HepG2 (cell line): ENCODE measurements around the gene PDZD7. TPM values are rescaled to one million over a fixed set of nuclear protein-coding genes. Genes with fewer than 3 reads are reported as not detected.

Experiments
- ATAC-seq: fragments of 200-7000 bp; cut with Tn5 transposase; 3 replicates; pipeline ENCODE4 v1.9.1; 2020; ENCODE audit warnings: mild to moderate bottlenecking, moderate library complexity
- BruUV-seq: library from RNA; stranded (reverse); fragments of 400-500 nt; replicated peaks from 2 replicates; lab custom pipeline; 2021; lab: Mats Ljungman, UMichigan
- CTCF ChIA-PET: fragments of 300-600 bp; formaldehyde crosslinking; extraction: SDS; loops from one replicate; lab custom pipeline; 2021; ENCODE audit warnings: low total read pairs, inconsistent platforms, low intra/inter-chr PET ratio; lab: Yijun Ruan, JAX
- POLR2A ChIA-PET: fragments of 350-600 bp; sonication (Branson Sonifier 250); formaldehyde crosslinking; loops from one replicate; lab custom pipeline; 2020; ENCODE audit warnings: antibody characterized with exemption, inconsistent platforms; lab: Yijun Ruan, JAX
- DNase-seq: peaks from one replicate; pipeline ENCODE4 v3.0.0-alpha.2; 2015; ENCODE audit warnings: low spot score
- FAIRE-seq: peaks from 3 replicates; lab custom pipeline; 2011; peaks lifted over from hg19 to GRCh38; lab: Jason Lieb, UNC
- H2AFZ ChIP-seq: one replicate; pipeline ENCODE4 v1.6.1; 2011; ENCODE audit warnings: low read length, inconsistent platforms
- H3K27ac ChIP-seq: fragments of 300-600 bp; 3 replicates; pipeline ENCODE4 v1.8.0; 2011; ENCODE audit warnings: mixed run types, mild to moderate bottlenecking, mixed read lengths, low read length, inconsistent platforms; ENCODE audit not compliant: insufficient read depth; ENCODE audit errors: extremely low read length
- H3K27me3 ChIP-seq, 2 experiments: fragments of 200-600 bp in 1 of 2; 2 replicates in 1 of 2; 3 replicates in 1 of 2; pipeline versions ENCODE4 v1.6.0 to v1.8.0; 2011; ENCODE audit warnings: low read length in 2 of 2, mild to moderate bottlenecking in 2 of 2, moderate library complexity in 2 of 2, inconsistent platforms in 1 of 2; ENCODE audit not compliant: insufficient read depth in 2 of 2, control insufficient read depth in 1 of 2
- H3K36me3 ChIP-seq, 2 experiments: fragments of 200-600 bp in 1 of 2; replicated peaks in 1 of 2; 2 replicates in 1 of 2; 3 replicates in 1 of 2; pipeline versions ENCODE4 v1.5.1 to v1.8.0; 2011; ENCODE audit warnings: low read length in 2 of 2, inconsistent platforms in 1 of 2; ENCODE audit not compliant: insufficient read depth in 2 of 2, control insufficient read depth in 1 of 2
- H3K4me1 ChIP-seq: 2 replicates; pipeline ENCODE4 v1.5.1; 2012; ENCODE audit warnings: low read length, inconsistent platforms; ENCODE audit not compliant: insufficient read depth
- H3K4me2 ChIP-seq: 2 replicates; pipeline ENCODE4 v1.6.0; 2011; ENCODE audit warnings: low read depth, low read length, inconsistent platforms
- H3K4me3 ChIP-seq, 3 experiments: fragments of 200-600 bp in 1 of 3; sonication (generic), shearing (Covaris generic) in 1 of 3; replicated peaks in 1 of 3; 2 replicates each; pipeline ENCODE4 v1.5.1; 2011 to 2016; ENCODE audit warnings: low read length in 3 of 3, inconsistent platforms in 2 of 3, low read depth in 2 of 3, mild to moderate bottlenecking in 2 of 3, control low read depth in 1 of 3, mixed read lengths in 1 of 3; ENCODE audit not compliant: insufficient read depth in 1 of 3
- H3K79me2 ChIP-seq: one replicate; pipeline ENCODE4 v1.6.1; 2011; ENCODE audit warnings: low read length, inconsistent platforms; ENCODE audit not compliant: insufficient read depth
- H3K9ac ChIP-seq: 2 replicates; pipeline ENCODE4 v1.6.0; 2011; ENCODE audit warnings: mild to moderate bottlenecking, low read depth, low read length, inconsistent platforms; ENCODE audit not compliant: insufficient read depth
- H3K9me3 ChIP-seq: 2 replicates; pipeline ENCODE4 v1.5.1; 2012; ENCODE audit warnings: mild to moderate bottlenecking, low read length
- H4K20me1 ChIP-seq: 2 replicates; pipeline ENCODE4 v1.6.0; 2011; ENCODE audit warnings: inconsistent platforms, mild to moderate bottlenecking, low read length, moderate library complexity; ENCODE audit not compliant: insufficient read depth
- ATF7 ChIP-seq, 2 experiments: fragments of 450-650 bp in 1 of 2; sonication (generic) in 1 of 2; formaldehyde crosslinking in 1 of 2; IDR thresholded peaks; 2 replicates each; pipeline versions ENCODE4 v1.4.0 to v1.6.1; 2016 to 2020; ENCODE audit warnings: antibody characterized with exemption in 1 of 2, mild to moderate bottlenecking in 1 of 2, missing genetic modification reagents in 1 of 2
- CCDC6 ChIP-seq: sonication (generic); formaldehyde crosslinking; IDR thresholded peaks from 2 replicates; pipeline ENCODE4 v1.8.1; 2022; ENCODE audit warnings: mild to moderate bottlenecking, missing genetic modification reagents, moderate library complexity
- HNF4A ChIP-seq: sonication (generic); formaldehyde crosslinking; IDR thresholded peaks from 2 replicates; pipeline ENCODE4 v1.4.0; 2020; ENCODE audit warnings: missing genetic modification reagents
- MAFF ChIP-seq: IDR thresholded peaks from 2 replicates; pipeline ENCODE4 v1.6.1; 2011; ENCODE audit warnings: low read depth, low read length, improper control_type of control experiment
- TCF7L2 ChIP-seq: IDR thresholded peaks from 2 replicates; pipeline ENCODE4 v1.6.1; 2011; ENCODE audit warnings: mild to moderate bottlenecking, low read depth, low read length, moderate library complexity
- TGIF2 ChIP-seq: IDR thresholded peaks from 2 replicates; pipeline ENCODE4 v1.6.1; 2016; ENCODE audit warnings: control low read depth, missing compliant biosample characterization
- ZFY ChIP-seq: sonication (generic); formaldehyde crosslinking; IDR thresholded peaks from 2 replicates; pipeline ENCODE4 v1.4.0; 2020; ENCODE audit warnings: missing genetic modification reagents
- ZNF143 ChIP-seq: sonication (generic); formaldehyde crosslinking; IDR thresholded peaks from 2 replicates; pipeline ENCODE4 v1.4.0; 2020; ENCODE audit warnings: missing genetic modification reagents
- ZNF564 ChIP-seq: sonication (generic); formaldehyde crosslinking; IDR thresholded peaks from 2 replicates; pipeline ENCODE4 v1.8.1; 2023; ENCODE audit warnings: mild to moderate bottlenecking, missing genetic modification reagents
- WGBS: methylation state at CpG from one replicate; pipeline ENCODE4 v1.1.6; 2017; ENCODE audit warnings: low lambda C conversion rate; 5-methylcytosine and 5-hydroxymethylcytosine counted together
- in situ Hi-C: cut with HindIII; loops from 2 replicates; pipeline ENCODE4 v1.10.0; 2017; ENCODE audit warnings: low pct_unique_long_range_greater_than_20kb; ENCODE audit not compliant: extremely low pct_ligation_motif_present
- intact Hi-C: fragments of 100-400 bp; cut with micrococcal nuclease; formaldehyde crosslinking; loops from one replicate; pipeline ENCODE4 v1.10.0; 2022; ENCODE audit not compliant: unreplicated experiment
- polyA plus RNA-seq, 8 experiments: library from polyadenylated mRNA; depleted of rRNA in 3 of 8; stranded (reverse) in 7 of 8; unstranded in 1 of 8; fragments of >200 nt; fragmentation: Illumina TruSeq in 4 of 8; extraction: Trizol in 4 of 8; gene quantifications; 2 replicates each; pipeline versions ENCODE4 v1.2.1 to v1.2.3, GENCODE V29; 2011 to 2016; ENCODE audit warnings: low read depth in 4 of 8, missing spikeins in 1 of 8, mixed read lengths in 1 of 8; ENCODE audit not compliant: insufficient read depth in 1 of 8
- total RNA-seq, 5 experiments: library from RNA; depleted of rRNA; stranded (reverse); fragments of >200 nt; fragmentation: Illumina TruSeq; extraction: Trizol; gene quantifications; 2 replicates each; pipeline ENCODE4 v1.2.3, GENCODE V29; 2016; ENCODE audit warnings: low read depth in 1 of 5
- TF ChIP-seq, protein P1 (sequence below): sonication (generic); formaldehyde crosslinking; IDR thresholded peaks from 2 replicates; pipeline ENCODE4 v1.4.0; 2020; ENCODE audit warnings: mild to moderate bottlenecking, low read depth, missing genetic modification reagents

The PDZD7 gene
- total and polyA plus RNA-seq, 2 of the 13 experiments (the other 11 are each of a cell fraction or from before 2014, with no cell fraction given): 0.58 to 0.73 TPM

DNA sequence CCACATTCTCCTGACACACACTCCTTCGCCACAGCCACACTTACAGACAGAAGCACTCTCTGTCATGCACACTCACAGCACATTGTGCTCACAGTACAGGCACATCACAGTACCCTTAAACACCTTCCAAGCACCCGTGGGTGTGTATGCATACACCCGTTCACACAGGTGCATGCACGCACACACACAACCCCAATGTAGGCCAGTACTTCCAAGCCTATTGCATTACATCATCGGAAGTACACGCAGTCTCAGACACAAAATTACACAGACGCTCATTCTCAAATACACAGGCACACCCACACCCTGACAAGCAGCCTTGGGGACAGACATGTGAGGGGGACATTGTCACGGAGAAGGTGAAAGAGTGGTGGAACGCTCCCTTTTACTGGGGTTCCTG lies 42.0 kb upstream of the PDZD7 start:
- TF ChIP-seq ATF7 (IDR thresholded peaks at IDR 0.05): peak; percentile 87
- TF ChIP-seq ATF7 (CRISPR knock-in tag; IDR thresholded peaks at IDR 0.05): no peak
- no peak for TF ChIP-seq TGIF2 (CRISPR knock-in tag)
- 45% methylated on average over 9 of the region's 9 CpGs for WGBS
- Histone ChIP-seq H3K4me3 (no peak overlapping the region), H4K20me1 (no peaks in the 10 kb centered on the region), H3K9me3 (no peaks in the 10 kb centered on the region), H2AFZ (no peak overlapping the region), H3K9ac (no peak overlapping the region), H3K4me1 (no peaks in the 10 kb centered on the region), H3K36me3 (no peaks in the 10 kb centered on the region), H3K79me2 (no peaks in the 10 kb centered on the region), H3K27ac (no peak overlapping the region), H3K4me2 (no peak overlapping the region), H3K27me3 (peaks cover 13 to 49% of the 10 kb centered on the region in 2 experiments; a peak in 4 of 5 replicates)
- intact Hi-C loops (no loop called here), in situ Hi-C loops (no loop called here)
- FAIRE-seq (no peak), ATAC-seq (no peak), DNase-seq (no peak)
- ChIA-PET CTCF (no interaction called here), POLR2A (no interaction called here)
- no TSS peak for BruUV-seq

DNA sequence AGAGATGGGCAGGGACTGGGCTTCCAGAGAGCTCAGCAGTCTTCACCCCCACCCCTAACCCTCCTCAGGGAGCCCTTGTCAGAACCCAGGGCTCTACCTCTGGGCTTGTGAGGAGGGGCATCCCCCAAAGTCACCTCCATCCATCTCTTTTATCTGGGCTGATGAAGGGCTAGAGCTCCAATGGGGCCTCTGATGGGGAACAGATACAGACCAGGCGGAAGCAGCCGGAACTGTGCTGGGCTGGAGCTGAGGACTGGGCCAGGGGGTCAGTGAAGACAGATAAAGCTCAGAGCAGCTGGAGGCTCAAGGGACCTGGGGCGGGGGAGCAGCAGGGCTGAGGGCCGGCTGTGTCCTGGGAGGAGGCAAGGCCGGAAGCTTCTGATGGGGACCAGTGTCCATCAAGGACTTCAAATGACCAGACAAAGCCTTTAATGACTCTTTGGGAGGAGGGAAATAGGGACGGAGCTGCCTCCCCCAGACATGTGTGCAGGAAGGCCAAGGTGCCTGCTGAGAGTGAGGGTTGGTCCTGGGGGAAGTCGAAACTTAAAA lies 41.0 kb upstream of the PDZD7 start:
- WGBS: 42% methylated on average over 7 of the region's 7 CpGs
- ATAC-seq: no peak
- intact Hi-C loops: no loop called here
- no peaks in the 10 kb centered on the region for H3K36me3 ChIP-seq
- H3K4me2 ChIP-seq: no peak overlapping the region
- no peaks in the 10 kb centered on the region for H4K20me1 ChIP-seq
- no peaks in the 10 kb centered on the region for H3K4me1 ChIP-seq
- H2AFZ ChIP-seq: no peak overlapping the region
- TF ChIP-seq HNF4A: no peak
- TF ChIP-seq ZNF564 (CRISPR knock-in tag): no peak
- TF ChIP-seq, protein P1, sequence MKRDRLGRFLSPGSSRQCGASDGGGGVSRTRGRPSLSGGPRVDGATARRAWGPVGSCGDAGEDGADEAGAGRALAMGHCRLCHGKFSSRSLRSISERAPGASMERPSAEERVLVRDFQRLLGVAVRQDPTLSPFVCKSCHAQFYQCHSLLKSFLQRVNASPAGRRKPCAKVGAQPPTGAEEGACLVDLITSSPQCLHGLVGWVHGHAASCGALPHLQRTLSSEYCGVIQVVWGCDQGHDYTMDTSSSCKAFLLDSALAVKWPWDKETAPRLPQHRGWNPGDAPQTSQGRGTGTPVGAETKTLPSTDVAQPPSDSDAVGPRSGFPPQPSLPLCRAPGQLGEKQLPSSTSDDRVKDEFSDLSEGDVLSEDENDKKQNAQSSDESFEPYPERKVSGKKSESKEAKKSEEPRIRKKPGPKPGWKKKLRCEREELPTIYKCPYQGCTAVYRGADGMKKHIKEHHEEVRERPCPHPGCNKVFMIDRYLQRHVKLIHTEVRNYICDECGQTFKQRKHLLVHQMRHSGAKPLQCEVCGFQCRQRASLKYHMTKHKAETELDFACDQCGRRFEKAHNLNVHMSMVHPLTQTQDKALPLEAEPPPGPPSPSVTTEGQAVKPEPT (CRISPR knock-in tag): no peak
- TF ChIP-seq ZFY (CRISPR knock-in tag): no peak
- TF ChIP-seq TCF7L2: no peak
- no peak for TF ChIP-seq CCDC6
- TF ChIP-seq MAFF: no peak
- TF ChIP-seq ZNF143: no peak
- H3K4me3 ChIP-seq: no peak overlapping the region
- H3K27ac ChIP-seq: no peak overlapping the region
- no TSS peak for BruUV-seq
- H3K9me3 ChIP-seq: no peaks in the 10 kb centered on the region
- no peaks in the 10 kb centered on the region for H3K79me2 ChIP-seq
- peaks cover 13 to 49% of the 10 kb centered on the region in 2 experiments; a peak in 4 of 5 replicates for H3K27me3 ChIP-seq
- in situ Hi-C loops: no loop called here
- CTCF ChIA-PET: no interaction called here
- FAIRE-seq: no peak
- POLR2A ChIA-PET: no interaction called here
- H3K9ac ChIP-seq: no peak overlapping the region
- DNase-seq: no peak
